OCI-LY3 (cell line): ENCODE measurements around the gene ASTN2.

ENCODE experiments used
- H2AFZ ChIP-seq: fragments of 200-600, 300-600 bp; shearing (Covaris generic); 2 replicates; pipeline ENCODE4 v1.6.0; 2014; ENCODE audit warnings: antibody characterized with exemption, low read depth, low read length
- H3K27ac ChIP-seq: fragments of 200-600, 300-600 bp; sonication (generic); 2 replicates; pipeline ENCODE4 v1.5.1; 2014; ENCODE audit warnings: mild to moderate bottlenecking, low read length, moderate library complexity, mixed read lengths
- H3K27me3 ChIP-seq: fragments of 200-600, 300-600 bp; sonication (generic); 2 replicates; pipeline ENCODE4 v1.6.1; 2014; ENCODE audit warnings: low read depth, low read length, mixed read lengths
- H3K36me3 ChIP-seq: fragments of 200-600, 300-600 bp; sonication (generic); replicated peaks from 2 replicates; pipeline ENCODE3; 2014; ENCODE audit warnings: low read depth, low read length, mixed read lengths
- H3K4me1 ChIP-seq: fragments of 300-600, 200-600 bp; sonication (generic); 2 replicates; pipeline ENCODE4 v1.6.1; 2014; ENCODE audit warnings: low read length, mixed read lengths
- H3K4me2 ChIP-seq: fragments of 200-600, 300-600 bp; sonication (generic); 2 replicates; pipeline ENCODE4 v1.6.1; 2014; ENCODE audit warnings: low read length, mixed read lengths
- H3K4me3 ChIP-seq: fragments of 300-600, 200-600 bp; sonication (generic); 2 replicates; pipeline ENCODE4 v1.5.1; 2014; ENCODE audit warnings: antibody characterized with exemption, mild to moderate bottlenecking, low read length, moderate library complexity
- H3K79me2 ChIP-seq: fragments of 300-600, 200-600 bp; shearing (Covaris generic); 2 replicates; pipeline ENCODE4 v1.6.1; 2014; ENCODE audit warnings: mild to moderate bottlenecking, low read length, mixed read lengths
- H3K9ac ChIP-seq: fragments of 300-600, 200-600 bp; shearing (Covaris generic); 2 replicates; pipeline ENCODE4 v1.6.0; 2014; ENCODE audit warnings: mild to moderate bottlenecking, low read length, moderate library complexity
- H3K9me3 ChIP-seq: fragments of 200-600, 300-600 bp; shearing (Covaris generic); 2 replicates; pipeline ENCODE4 v1.6.1; 2014; ENCODE audit warnings: low read length, mixed read lengths; ENCODE audit not compliant: insufficient read depth
- H4K20me1 ChIP-seq: fragments of 200-600, 300-600 bp; sonication (generic); 2 replicates; pipeline ENCODE4 v1.6.1; 2016; ENCODE audit warnings: low read length, mixed read lengths; ENCODE audit not compliant: insufficient read depth
- CTCF ChIP-seq: fragments of 200-600, 300-600 bp; sonication (generic); IDR thresholded peaks from 2 replicates; pipeline ENCODE4 v1.5.1; 2014; ENCODE audit warnings: antibody characterized with exemption, low read length, low read depth
- EZH2phosphoT487 ChIP-seq: fragments of 200-600 bp; shearing (Covaris generic); IDR thresholded peaks from 2 replicates; pipeline ENCODE4 v1.6.1; 2018; ENCODE audit warnings: antibody characterized with exemption, mixed run types, low read depth

The ASTN2 gene

GRCh38 chr9:116541402-116541801, 873.5 kb downstream of the ASTN2 start:
- Histone ChIP-seq H2AFZ (no peak overlapping the region), H3K27ac (no peak overlapping the region), H4K20me1 (no peaks in the 10 kb centered on the region), H3K4me3 (no peak overlapping the region), H3K27me3 (no peaks in the 10 kb centered on the region), H3K9me3 (no peaks in the 10 kb centered on the region), H3K9ac (no peak overlapping the region), H3K4me2 (no peak overlapping the region), H3K79me2 (no peaks in the 10 kb centered on the region), H3K4me1 (no peaks in the 10 kb centered on the region), H3K36me3 (no peaks in the 10 kb centered on the region)
- no peak for TF ChIP-seq EZH2phosphoT487
- no peak for TF ChIP-seq CTCF

- Histone ChIP-seq H3K27me3 (no peaks in the 10 kb centered on the region), H3K9me3 (no peaks in the 10 kb centered on the region), H3K4me2 (no peak overlapping the region), H3K79me2 (no peaks in the 10 kb centered on the region), H3K4me3 (no peak overlapping the region), H3K9ac (no peak overlapping the region), H3K27ac (no peak overlapping the region), H4K20me1 (no peaks in the 10 kb centered on the region), H3K4me1 (no peaks in the 10 kb centered on the region), H3K36me3 (no peaks in the 10 kb centered on the region), H2AFZ (no peak overlapping the region)
- TF ChIP-seq EZH2phosphoT487, result no peak
- TF ChIP-seq CTCF, result no peak
These were observed 875.3 kb downstream of the ASTN2 start for GRCh38 chr9:116539549-116539948.

GRCh38 chr9:116525611-116526010, 889.2 kb downstream of the ASTN2 start:
- TF ChIP-seq CTCF, result no peak
- Histone ChIP-seq H3K36me3 (no peaks in the 10 kb centered on the region), H3K79me2 (no peaks in the 10 kb centered on the region), H3K27me3 (no peaks in the 10 kb centered on the region), H4K20me1 (no peaks in the 10 kb centered on the region), H3K27ac (no peak overlapping the region), H3K4me2 (no peak overlapping the region), H2AFZ (no peak overlapping the region), H3K4me3 (no peak overlapping the region), H3K9ac (no peak overlapping the region), H3K4me1 (no peaks in the 10 kb centered on the region), H3K9me3 (no peaks in the 10 kb centered on the region)

GRCh38 chr9:116524778-116525470, 889.9 kb downstream of the ASTN2 start:
- H3K9ac ChIP-seq, result no peak overlapping the region
- H4K20me1 ChIP-seq, result no peaks in the 10 kb centered on the region
- H3K27ac ChIP-seq, result no peak overlapping the region
- no peaks in the 10 kb centered on the region for H3K36me3 ChIP-seq
- no peaks in the 10 kb centered on the region for H3K4me1 ChIP-seq
- H3K27me3 ChIP-seq, result no peaks in the 10 kb centered on the region
- H3K79me2 ChIP-seq, result no peaks in the 10 kb centered on the region
- no peak overlapping the region for H3K4me3 ChIP-seq
- H3K9me3 ChIP-seq, result no peaks in the 10 kb centered on the region
- H2AFZ ChIP-seq, result no peak overlapping the region
- no peak for TF ChIP-seq CTCF
- H3K4me2 ChIP-seq, result no peak overlapping the region
